GM19193 (cell line): Measurements from ENCODE around the gene DHRS13.

ENCODE experiments used
- POLR2A ChIP-seq: IDR thresholded peaks from 4 replicates; pipeline ENCODE4 v1.6.1; 2011; ENCODE audit not compliant: insufficient read depth, insufficient read length; ENCODE audit errors: extremely low read depth

The DHRS13 gene

DNA sequence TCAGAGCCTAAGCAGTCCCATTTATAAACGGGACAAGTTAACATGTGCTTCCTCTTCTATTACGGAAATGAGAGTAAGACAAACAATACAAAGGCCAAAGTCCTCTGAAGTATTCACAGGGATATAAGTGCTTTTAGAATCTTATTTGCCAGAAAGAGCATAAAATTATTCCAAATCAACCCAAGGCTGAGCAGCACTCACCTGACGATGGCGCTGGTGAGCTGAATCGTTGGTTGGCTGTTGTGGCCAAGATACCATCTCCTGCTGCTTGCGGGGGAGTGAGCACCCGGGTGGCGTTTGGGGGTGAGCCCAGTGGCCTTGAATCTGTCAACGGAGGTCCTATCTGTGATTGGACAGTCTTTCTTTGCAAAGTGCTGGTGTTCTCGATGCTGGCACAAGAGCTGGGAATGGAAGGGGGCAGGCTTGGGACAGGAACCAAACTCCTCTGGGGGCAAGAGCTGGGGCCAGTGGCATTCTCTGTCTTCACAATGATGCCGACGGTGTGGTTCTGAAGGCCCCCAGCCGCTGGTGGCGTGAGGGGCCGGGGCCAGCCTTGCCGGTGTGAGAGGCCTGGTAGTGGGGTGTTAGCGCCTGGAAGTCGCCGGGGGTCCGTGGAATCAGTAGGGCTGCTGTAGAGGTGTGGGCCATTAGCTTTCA is 9.5 kb upstream of the DHRS13 start:
- TF ChIP-seq POLR2A = no peak

DNA sequence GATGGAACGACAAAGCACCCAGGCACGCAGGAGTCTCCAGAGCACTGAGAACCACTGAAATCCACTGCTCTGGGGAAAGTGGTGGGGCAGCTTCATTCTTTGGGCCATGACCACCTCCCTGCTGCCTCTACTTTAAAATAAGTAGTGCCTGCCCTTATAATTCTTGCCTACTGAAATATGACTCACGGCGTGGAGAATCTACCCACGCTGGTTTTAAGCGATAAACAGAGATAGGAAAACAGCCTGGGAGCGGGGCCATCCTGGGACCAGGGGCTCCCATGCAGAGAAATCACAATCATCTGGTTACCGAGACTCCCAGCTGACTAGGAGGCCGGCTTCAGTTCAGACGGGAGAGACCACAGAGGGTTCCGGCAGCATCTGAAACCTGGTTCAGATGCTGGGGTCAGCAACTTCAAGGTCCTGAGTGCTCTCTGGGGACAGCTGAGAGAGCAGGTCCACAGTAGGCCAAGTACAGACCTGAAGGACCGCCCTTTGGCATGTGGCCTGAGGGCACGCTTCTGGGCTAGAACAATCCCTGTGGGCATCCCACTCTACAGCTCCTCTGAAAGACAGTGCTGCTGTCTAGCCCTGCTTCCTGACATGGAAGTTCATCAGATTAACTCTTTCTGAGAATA is 8.6 kb upstream of the DHRS13 start:
- no peak for TF ChIP-seq POLR2A

- TF ChIP-seq POLR2A = no peak
Observed at GRCh38 chr17:28910534-28910933, 7.7 kb upstream of the DHRS13 start.

DNA sequence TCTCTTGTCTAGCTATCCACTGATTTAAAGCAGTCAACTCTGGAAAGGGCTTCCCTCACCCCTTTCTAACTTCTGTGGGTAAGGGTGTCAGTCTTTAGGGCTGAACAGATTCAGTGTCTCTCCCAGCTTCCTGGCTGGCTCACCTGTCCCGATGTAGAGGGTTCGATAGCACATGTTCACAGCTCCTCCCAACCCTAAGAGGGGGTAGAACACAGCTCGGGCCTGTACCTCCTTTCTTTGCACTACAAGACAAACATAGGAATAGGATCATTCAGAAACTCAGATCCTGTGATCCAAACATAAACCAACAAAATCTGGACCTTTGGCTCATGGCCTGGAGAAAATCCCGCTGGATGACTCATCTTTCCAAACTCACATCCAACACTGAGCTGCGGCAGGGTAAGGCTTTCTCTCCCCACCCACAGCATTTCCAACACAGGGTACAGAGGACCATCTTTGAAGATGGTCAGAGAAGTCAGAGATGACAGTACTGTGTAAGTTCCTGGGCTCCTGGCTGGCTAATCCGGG is 5.8 kb upstream of the DHRS13 start:
- no peak for TF ChIP-seq POLR2A

- TF ChIP-seq POLR2A = no peak
Observed at GRCh38 chr17:28907709-28908475, 5.0 kb upstream of the DHRS13 start.

GRCh38 chr17:28906706-28907438 is 4.0 kb upstream of the DHRS13 start:
- no peak for TF ChIP-seq POLR2A

DNA sequence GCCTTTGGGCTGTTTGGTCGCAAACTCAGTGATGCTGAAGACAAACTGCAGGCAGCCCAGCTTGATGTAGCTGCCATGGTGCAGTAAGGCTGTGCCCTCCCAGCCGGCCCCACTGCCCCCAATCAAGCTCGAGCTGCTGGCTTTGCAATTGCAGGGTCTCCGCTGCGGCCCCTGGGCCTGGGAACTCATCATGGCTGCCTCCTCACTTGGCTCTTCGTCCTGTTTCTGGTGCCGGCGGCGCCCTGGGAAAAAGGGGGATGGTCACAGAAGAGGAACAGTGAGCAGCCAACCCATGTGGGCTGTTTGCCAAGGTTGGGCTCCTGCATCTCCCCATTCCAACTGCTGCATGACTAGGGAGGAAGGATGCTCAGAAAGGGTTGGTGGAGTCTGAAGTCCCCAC is 3.4 kb upstream of the DHRS13 start:
- no peak for TF ChIP-seq POLR2A

- TF ChIP-seq POLR2A = no peak
Observed at GRCh38 chr17:28904800-28905199, 1.9 kb upstream of the DHRS13 start.

- TF ChIP-seq POLR2A = no peak
Observed at GRCh38 chr17:28901866-28902818, 737 bp downstream of the DHRS13 start.

GRCh38 chr17:28900986-28901726 is 1.7 kb downstream of the DHRS13 start:
- TF ChIP-seq POLR2A = no peak

DNA sequence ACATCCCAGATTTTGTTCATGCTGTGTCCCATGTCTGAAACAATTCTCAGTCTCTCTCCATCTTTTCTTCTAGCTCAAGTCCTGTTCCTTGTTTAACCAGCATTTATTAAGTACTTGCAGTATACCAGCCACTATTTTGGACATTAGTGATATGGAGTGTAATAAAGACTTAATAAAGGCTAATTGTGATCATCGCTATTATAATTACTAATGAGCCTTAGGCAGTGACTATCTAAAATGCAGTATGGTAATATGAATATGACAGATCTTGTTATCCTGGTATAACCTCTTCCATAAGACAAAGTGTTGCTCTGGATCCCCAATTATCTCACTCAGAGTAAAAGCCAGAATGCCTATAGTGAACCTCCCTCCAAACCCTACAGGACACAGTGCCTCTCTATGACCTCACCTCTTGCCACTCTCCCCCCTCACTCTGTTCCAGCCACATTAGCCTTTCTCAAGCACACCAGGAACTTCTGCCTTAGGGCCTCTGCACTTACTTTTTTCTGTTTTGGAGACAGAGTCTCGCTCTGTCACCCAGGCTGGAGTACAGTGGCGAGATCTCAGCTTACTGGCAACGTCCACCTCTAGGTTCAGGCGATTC is 3.6 kb downstream of the DHRS13 start:
- no peak for TF ChIP-seq POLR2A

GRCh38 chr17:28898527-28898955 is 4.3 kb downstream of the DHRS13 start:
- no peak for TF ChIP-seq POLR2A
